Esophagus muscularis mucosa (tissue), 3 donors: ENCODE results near the gene DMRT3.

Experiments
- POLR2A ChIP-seq: fragments of 450-650 bp; IDR thresholded peaks from one replicate; pipeline ENCODE4 v1.6.1; 2017; ENCODE audit warnings: antibody characterized with exemption, moderate library complexity, mild to moderate bottlenecking, low read depth
- POLR2AphosphoS5 ChIP-seq, 2 donors: sonication (generic); formaldehyde crosslinking; IDR thresholded peaks; one replicate each; pipeline ENCODE4 v1.6.1; 2017; ENCODE audit warnings: antibody characterized with exemption in 2 of 2
- TF ChIP-seq, protein P1 (sequence below), 3 experiments: fragments of 200-600 bp in 2 of 3; fragments of 450-650 bp in 1 of 3; sonication (generic) in 2 of 3; IDR thresholded peaks; one replicate each; pipeline ENCODE4 v1.5.1; 2017 to 2019; ENCODE audit warnings: antibody characterized with exemption in 3 of 3, mild to moderate bottlenecking in 2 of 3, moderate library complexity in 1 of 3

- TF ChIP-seq POLR2AphosphoS5 (IDR thresholded peaks at IDR 0.05): no peak
- TF ChIP-seq, protein P1, sequence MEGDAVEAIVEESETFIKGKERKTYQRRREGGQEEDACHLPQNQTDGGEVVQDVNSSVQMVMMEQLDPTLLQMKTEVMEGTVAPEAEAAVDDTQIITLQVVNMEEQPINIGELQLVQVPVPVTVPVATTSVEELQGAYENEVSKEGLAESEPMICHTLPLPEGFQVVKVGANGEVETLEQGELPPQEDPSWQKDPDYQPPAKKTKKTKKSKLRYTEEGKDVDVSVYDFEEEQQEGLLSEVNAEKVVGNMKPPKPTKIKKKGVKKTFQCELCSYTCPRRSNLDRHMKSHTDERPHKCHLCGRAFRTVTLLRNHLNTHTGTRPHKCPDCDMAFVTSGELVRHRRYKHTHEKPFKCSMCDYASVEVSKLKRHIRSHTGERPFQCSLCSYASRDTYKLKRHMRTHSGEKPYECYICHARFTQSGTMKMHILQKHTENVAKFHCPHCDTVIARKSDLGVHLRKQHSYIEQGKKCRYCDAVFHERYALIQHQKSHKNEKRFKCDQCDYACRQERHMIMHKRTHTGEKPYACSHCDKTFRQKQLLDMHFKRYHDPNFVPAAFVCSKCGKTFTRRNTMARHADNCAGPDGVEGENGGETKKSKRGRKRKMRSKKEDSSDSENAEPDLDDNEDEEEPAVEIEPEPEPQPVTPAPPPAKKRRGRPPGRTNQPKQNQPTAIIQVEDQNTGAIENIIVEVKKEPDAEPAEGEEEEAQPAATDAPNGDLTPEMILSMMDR (IDR thresholded peaks at IDR 0.05): no peak
- no peak for TF ChIP-seq POLR2A
Observed at GRCh38 chr9:950139-950538, 26.3 kb upstream of the DMRT3 start.
